ENCODE measurements around the gene STON2. TPM values are rescaled to one million over a fixed set of nuclear protein-coding genes. Genes with fewer than 3 reads are reported as not detected.

The STON2 gene
- total and polyA plus RNA-seq, 2 of the 8 experiments (the other 6 are each of a cell fraction or from before 2014, with no cell fraction given): 8.9 to 50.0 TPM

DNA sequence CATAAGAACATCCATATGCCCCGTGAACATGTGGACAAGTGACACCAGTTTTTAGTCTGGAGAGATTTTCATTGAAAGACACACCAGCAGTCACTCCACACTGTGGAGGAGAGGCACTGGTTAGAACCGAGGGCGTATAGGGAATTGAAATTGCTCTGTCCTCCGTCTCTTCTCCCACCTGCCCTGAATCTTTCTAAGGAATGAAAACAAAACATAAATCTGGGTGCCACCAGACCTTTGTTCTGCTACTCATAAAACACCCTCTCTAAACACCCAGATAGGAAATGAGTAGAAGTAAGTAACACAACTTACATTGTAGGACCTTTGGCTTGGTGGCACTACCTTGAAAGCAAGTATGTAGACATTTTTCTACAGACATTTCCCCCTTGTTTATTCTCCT lies 37.1 kb upstream of the STON2 start:
- ChIA-PET POLR2A (ENCODE audit: partially characterized antibody) (interaction anchor here (1.0 to 1.3 kb wide), 2 partner anchors 136 to 185 kb away, joined by 3 to 4 read pairs; no protein-coding TSS in a partner anchor), CTCF (ENCODE audit: partially characterized antibody) (interaction anchor here (0.9 to 2.7 kb wide), 7 partner anchors 9 to 168 kb away, joined by 3 to 13 read pairs (median 3); no protein-coding TSS in a partner anchor)
- TF ChIP-seq, protein P1, sequence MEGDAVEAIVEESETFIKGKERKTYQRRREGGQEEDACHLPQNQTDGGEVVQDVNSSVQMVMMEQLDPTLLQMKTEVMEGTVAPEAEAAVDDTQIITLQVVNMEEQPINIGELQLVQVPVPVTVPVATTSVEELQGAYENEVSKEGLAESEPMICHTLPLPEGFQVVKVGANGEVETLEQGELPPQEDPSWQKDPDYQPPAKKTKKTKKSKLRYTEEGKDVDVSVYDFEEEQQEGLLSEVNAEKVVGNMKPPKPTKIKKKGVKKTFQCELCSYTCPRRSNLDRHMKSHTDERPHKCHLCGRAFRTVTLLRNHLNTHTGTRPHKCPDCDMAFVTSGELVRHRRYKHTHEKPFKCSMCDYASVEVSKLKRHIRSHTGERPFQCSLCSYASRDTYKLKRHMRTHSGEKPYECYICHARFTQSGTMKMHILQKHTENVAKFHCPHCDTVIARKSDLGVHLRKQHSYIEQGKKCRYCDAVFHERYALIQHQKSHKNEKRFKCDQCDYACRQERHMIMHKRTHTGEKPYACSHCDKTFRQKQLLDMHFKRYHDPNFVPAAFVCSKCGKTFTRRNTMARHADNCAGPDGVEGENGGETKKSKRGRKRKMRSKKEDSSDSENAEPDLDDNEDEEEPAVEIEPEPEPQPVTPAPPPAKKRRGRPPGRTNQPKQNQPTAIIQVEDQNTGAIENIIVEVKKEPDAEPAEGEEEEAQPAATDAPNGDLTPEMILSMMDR (IDR thresholded peaks at IDR 0.05; ENCODE audit: control extremely low read depth in 1 of 3, insufficient read depth in 1 of 3, low read depth in 1 of 3, low read length in 3 of 3): no peak
- no peak for TF ChIP-seq CREB1 (IDR thresholded peaks at IDR 0.05)
- TF ChIP-seq TEAD4 (IDR thresholded peaks at IDR 0.05; ENCODE audit: low read depth, low read length): no peak
- no peak for TF ChIP-seq RAD21 (IDR thresholded peaks at IDR 0.05 in 1 of 2, conservative IDR thresholded peaks at IDR 0.05 in 1 of 2; ENCODE audit: low read depth in 2 of 2, low read length in 2 of 2)
- no peak for TF ChIP-seq SIRT6 (IDR thresholded peaks at IDR 0.05; ENCODE audit: low read length)
- TF ChIP-seq, protein P2, sequence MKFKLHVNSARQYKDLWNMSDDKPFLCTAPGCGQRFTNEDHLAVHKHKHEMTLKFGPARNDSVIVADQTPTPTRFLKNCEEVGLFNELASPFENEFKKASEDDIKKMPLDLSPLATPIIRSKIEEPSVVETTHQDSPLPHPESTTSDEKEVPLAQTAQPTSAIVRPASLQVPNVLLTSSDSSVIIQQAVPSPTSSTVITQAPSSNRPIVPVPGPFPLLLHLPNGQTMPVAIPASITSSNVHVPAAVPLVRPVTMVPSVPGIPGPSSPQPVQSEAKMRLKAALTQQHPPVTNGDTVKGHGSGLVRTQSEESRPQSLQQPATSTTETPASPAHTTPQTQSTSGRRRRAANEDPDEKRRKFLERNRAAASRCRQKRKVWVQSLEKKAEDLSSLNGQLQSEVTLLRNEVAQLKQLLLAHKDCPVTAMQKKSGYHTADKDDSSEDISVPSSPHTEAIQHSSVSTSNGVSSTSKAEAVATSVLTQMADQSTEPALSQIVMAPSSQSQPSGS (IDR thresholded peaks at IDR 0.05; ENCODE audit: low read length): no peak
- no peak for TF ChIP-seq CHD1 (IDR thresholded peaks at IDR 0.05; ENCODE audit: low read depth, low read length)
- no peak for TF ChIP-seq TCF12 (IDR thresholded peaks at IDR 0.05; ENCODE audit: low read depth, low read length)
- no peak for TF ChIP-seq POLR2A (IDR thresholded peaks at IDR 0.05; ENCODE audit: control extremely low read depth in 1 of 2, low read depth in 2 of 2, low read length in 2 of 2)
- TF ChIP-seq SP2 (IDR thresholded peaks at IDR 0.05; ENCODE audit: low read length): no peak

More for the DNA sequence above, 37.1 kb upstream of the STON2 start:
- Histone ChIP-seq H3K27ac (ENCODE audit: low read depth, low read length) (no peak overlapping the region), H4K8ac (ENCODE audit: extremely low read depth, insufficient read depth, low read length) (no peak overlapping the region), H3K4me2 (ENCODE audit: insufficient read depth in 1 of 2, low read depth in 2 of 2, low read length in 2 of 2) (peak overlapping the region; percentile 74 to 96; a peak in 3 of 4 replicates), H2BK12ac (ENCODE audit: low read depth, low read length) (no peak overlapping the region), H4K91ac (replicated peaks; ENCODE audit: insufficient read length, low read length) (no peak overlapping the region), H3K23me2 (ENCODE audit: low read depth, low read length) (peaks cover 13% of the 10 kb centered on the region), H3K14ac (ENCODE audit: insufficient read length) (no peak overlapping the region), H2BK20ac (ENCODE audit: low read length) (no peak overlapping the region), H4K20me1 (replicated peaks in 1 of 2; ENCODE audit: control insufficient read depth in 1 of 2, insufficient read depth in 2 of 2, low read length in 2 of 2) (peaks cover 0 to 2% of the 10 kb centered on the region in 2 experiments), H3K56ac (replicated peaks; ENCODE audit: insufficient read length, low read depth, low read length) (no peak overlapping the region), H2BK120ac (replicated peaks; ENCODE audit: low read depth, low read length) (no peak overlapping the region), H3K18ac (ENCODE audit: extremely low read depth, low read length) (no peak overlapping the region), H3K9me3 (ENCODE audit: insufficient read depth in 2 of 2, low read depth in 1 of 2, low read length in 1 of 2) (no peaks in the 10 kb centered on the region), H3K79me2 (ENCODE audit: control insufficient read depth in 1 of 2, insufficient read depth in 2 of 2, low read length in 2 of 2) (peaks cover 0 to 29% of the 10 kb centered on the region in 2 experiments; a peak in 2 of 4 replicates), H3K4ac (replicated peaks; ENCODE audit: insufficient read length, low read depth, low read length) (no peak overlapping the region), H3K27me3 (replicated peaks in 1 of 4; ENCODE audit: control insufficient read depth in 3 of 4, extremely low read depth in 1 of 4, insufficient read depth in 3 of 4, low read length in 3 of 4) (peaks cover 1 to 14% (median 9%) of the 10 kb centered on the region in 4 experiments; a peak in 6 of 7 replicates), H3K9ac (replicated peaks in 1 of 4; ENCODE audit: extremely low read depth in 1 of 4, low read depth in 3 of 4, low read length in 3 of 4) (no peak overlapping the region), H3K79me1 (ENCODE audit: low read depth, low read length) (peaks cover 7% of the 10 kb centered on the region; the same call in 1 of the 2 replicates), H2AK5ac (ENCODE audit: low read depth, low read length) (no peak overlapping the region), H3K4me3 (ENCODE audit: extremely low read depth in 1 of 4, insufficient read depth in 2 of 4, low read depth in 3 of 4, low read length in 4 of 4) (peak overlapping the region in 2 of 4 experiments; percentile 50 to 86; a peak in 3 of 8 replicates), H3K36me3 (ENCODE audit: control insufficient read depth in 2 of 4, insufficient read depth in 4 of 4, low read length in 3 of 4) (no peaks in the 10 kb centered on the region; a peak in 1 of 8 replicates), H2BK15ac (ENCODE audit: low read length) (no peak overlapping the region), H2BK5ac (ENCODE audit: low read depth, low read length) (no peak overlapping the region), H4K5ac (ENCODE audit: insufficient read length, low read depth, low read length) (no peak overlapping the region), H3K4me1 (replicated peaks in 1 of 4; ENCODE audit: control insufficient read depth in 3 of 4, insufficient read depth in 4 of 4, low read length in 3 of 4) (peaks cover 7 to 16% (median 13%) of the 10 kb centered on the region in 4 experiments), H2AFZ (ENCODE audit: low read length) (no peak overlapping the region), H3K23ac (ENCODE audit: insufficient read length) (no peak overlapping the region)
- no peak for DNase-seq (ENCODE audit: low read depth in 1 of 2, low spot score in 2 of 2)
- WGBS, 2 experiments (ENCODE audit: extremely low coverage in 1 of 2, insufficient coverage in 1 of 2, insufficient read length in 1 of 2, insufficient replicate concordance in 2 of 2, low coverage in 1 of 2, low lambda C conversion rate in 2 of 2, missing lambda C conversion rate in 1 of 2): 89% methylated on average over 4 of the region's 4 CpGs; no CpG with 5 or more reads in 1 of the 2 experiments
- FAIRE-seq: no peak

All from H1 (cell line).